Tibial nerve (tissue), 3 donors: ENCODE results near the gene MEIS2.

Source experiments
- POLR2A ChIP-seq, 2 donors: fragments of 450-650 bp; IDR thresholded peaks; one replicate each; pipeline ENCODE4 v1.6.1; 2017; ENCODE audit warnings: antibody characterized with exemption in 2 of 2, mild to moderate bottlenecking in 2 of 2, moderate library complexity in 2 of 2
- TF ChIP-seq, protein P1 (sequence below), 5 experiments: fragments of 200-600 bp in 3 of 5; fragments of 450-650 bp in 2 of 5; sonication (generic) in 3 of 5; IDR thresholded peaks; one replicate each; pipeline ENCODE4 v1.5.1; 2016 to 2019; ENCODE audit warnings: antibody characterized with exemption in 5 of 5, mild to moderate bottlenecking in 3 of 5, moderate library complexity in 2 of 5

DNA sequence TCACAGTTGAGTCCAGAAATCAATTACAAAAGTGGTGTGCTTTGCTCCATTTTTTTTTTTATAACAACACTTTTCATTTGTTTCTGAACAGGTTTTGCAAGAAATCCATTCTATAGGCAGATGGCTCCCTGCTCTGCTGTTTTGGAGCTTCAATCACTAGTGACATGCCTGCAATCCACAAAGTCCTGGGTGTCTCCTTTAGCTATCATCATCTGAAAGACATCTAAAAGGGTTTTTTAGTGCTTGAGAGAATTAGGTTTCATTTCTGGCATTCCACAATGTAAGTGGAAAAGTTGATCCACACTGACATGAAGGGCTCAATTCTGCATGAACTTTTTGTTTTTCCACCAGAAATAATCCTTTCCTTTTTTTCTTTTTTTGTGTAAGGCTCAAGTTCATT is 24.0 kb upstream of the MEIS2 start:
- TF ChIP-seq, protein P1, sequence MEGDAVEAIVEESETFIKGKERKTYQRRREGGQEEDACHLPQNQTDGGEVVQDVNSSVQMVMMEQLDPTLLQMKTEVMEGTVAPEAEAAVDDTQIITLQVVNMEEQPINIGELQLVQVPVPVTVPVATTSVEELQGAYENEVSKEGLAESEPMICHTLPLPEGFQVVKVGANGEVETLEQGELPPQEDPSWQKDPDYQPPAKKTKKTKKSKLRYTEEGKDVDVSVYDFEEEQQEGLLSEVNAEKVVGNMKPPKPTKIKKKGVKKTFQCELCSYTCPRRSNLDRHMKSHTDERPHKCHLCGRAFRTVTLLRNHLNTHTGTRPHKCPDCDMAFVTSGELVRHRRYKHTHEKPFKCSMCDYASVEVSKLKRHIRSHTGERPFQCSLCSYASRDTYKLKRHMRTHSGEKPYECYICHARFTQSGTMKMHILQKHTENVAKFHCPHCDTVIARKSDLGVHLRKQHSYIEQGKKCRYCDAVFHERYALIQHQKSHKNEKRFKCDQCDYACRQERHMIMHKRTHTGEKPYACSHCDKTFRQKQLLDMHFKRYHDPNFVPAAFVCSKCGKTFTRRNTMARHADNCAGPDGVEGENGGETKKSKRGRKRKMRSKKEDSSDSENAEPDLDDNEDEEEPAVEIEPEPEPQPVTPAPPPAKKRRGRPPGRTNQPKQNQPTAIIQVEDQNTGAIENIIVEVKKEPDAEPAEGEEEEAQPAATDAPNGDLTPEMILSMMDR (IDR thresholded peaks at IDR 0.05): no peak
- no peak for TF ChIP-seq POLR2A (IDR thresholded peaks at IDR 0.05)
